CD14-positive monocyte (primary cell): Measurements from ENCODE around the gene APOBEC4. TPM values are rescaled to one million over a fixed set of nuclear protein-coding genes. Genes with fewer than 3 reads are reported as not detected.
"Not testable (repeated sequence)": the region's sequence is repeated elsewhere in the genome, so short reads cannot be mapped to it uniquely, and the experiment has no call there.

Experiments used
- DNase-seq, 3 donors: peaks; one replicate each; pipeline ENCODE4 v3.0.0-alpha.2; 2011 to 2022
- H2AFZ ChIP-seq: 2 replicates; pipeline ENCODE4 v1.6.0; 2012; ENCODE audit warnings: mild to moderate bottlenecking, low read depth, low read length, inconsistent platforms; ENCODE audit not compliant: insufficient read depth, poor library complexity, severe bottlenecking
- H3K27ac ChIP-seq, 2 donors: 1 replicate in 1 of 2; 2 replicates in 1 of 2; pipeline ENCODE4 v1.5.1; 2012 to 2013; ENCODE audit warnings: low read length in 2 of 2, control low read depth in 1 of 2, inconsistent platforms in 1 of 2, low read depth in 1 of 2, mild to moderate bottlenecking in 1 of 2
- H3K27me3 ChIP-seq, 2 donors: one replicate each; pipeline versions ENCODE4 v1.6.0 to v1.6.1; 2011 to 2013; ENCODE audit warnings: low read length in 2 of 2; ENCODE audit not compliant: control insufficient read depth in 2 of 2, insufficient read depth in 2 of 2
- H3K36me3 ChIP-seq, 2 donors: replicated peaks in 1 of 2; 1 replicate in 1 of 2; 2 replicates in 1 of 2; pipeline versions ENCODE4 v1.5.1 to v1.6.1; 2012 to 2013; ENCODE audit warnings: low read length in 2 of 2, control low read depth in 1 of 2, inconsistent platforms in 1 of 2, mild to moderate bottlenecking in 1 of 2; ENCODE audit not compliant: insufficient read depth in 2 of 2, control insufficient read depth in 1 of 2
- H3K4me1 ChIP-seq, 2 donors: 1 replicate in 1 of 2; 2 replicates in 1 of 2; pipeline versions ENCODE4 v1.5.1 to v1.6.1; 2012 to 2013; ENCODE audit warnings: low read length in 2 of 2, control low read depth in 1 of 2, inconsistent platforms in 1 of 2, mild to moderate bottlenecking in 1 of 2, moderate library complexity in 1 of 2; ENCODE audit not compliant: insufficient read depth in 2 of 2, control insufficient read depth in 1 of 2
- H3K4me2 ChIP-seq: replicated peaks from 2 replicates; pipeline ENCODE3; 2012; ENCODE audit warnings: low read length, moderate library complexity, mild to moderate bottlenecking; ENCODE audit not compliant: poor library complexity, severe bottlenecking; ENCODE audit errors: extremely low read depth
- H3K4me3 ChIP-seq, 3 experiments: fragments of 200-600 bp in 1 of 3; sonication (generic) in 1 of 3; replicated peaks in 1 of 3; 1 replicate in 2 of 3; 2 replicates in 1 of 3; pipeline ENCODE4 v1.5.1; 2011 to 2013; ENCODE audit warnings: low read length in 3 of 3, mild to moderate bottlenecking in 3 of 3, control low read depth in 2 of 3, low read depth in 2 of 3, inconsistent platforms in 1 of 3, moderate library complexity in 1 of 3
- H3K79me2 ChIP-seq: 2 replicates; pipeline ENCODE4 v1.6.0; 2012; ENCODE audit warnings: mild to moderate bottlenecking, control low read depth, inconsistent platforms, low read length, moderate library complexity; ENCODE audit not compliant: insufficient read depth
- H3K9ac ChIP-seq: 2 replicates; pipeline ENCODE4 v1.6.0; 2017; ENCODE audit warnings: low read length, mild to moderate bottlenecking; ENCODE audit not compliant: insufficient read depth, poor library complexity, severe bottlenecking
- H3K9me3 ChIP-seq, 2 donors: replicated peaks in 1 of 2; 1 replicate in 1 of 2; 2 replicates in 1 of 2; pipeline versions ENCODE4 v1.5.1 to v1.6.1; 2012 to 2013; ENCODE audit warnings: low read length in 2 of 2, control low read depth in 1 of 2; ENCODE audit not compliant: control insufficient read depth in 1 of 2, insufficient read depth in 1 of 2
- H4K20me1 ChIP-seq: 2 replicates; pipeline ENCODE4 v1.6.0; 2012; ENCODE audit warnings: mild to moderate bottlenecking, low read length, control low read depth, moderate library complexity; ENCODE audit not compliant: insufficient read depth
- H3K27ac Mint-ChIP-seq, 7 donors: one replicate each; pipeline ENCODE4 v1.8.0; 2020; ENCODE audit warnings: mild to moderate bottlenecking in 7 of 7, mixed read lengths in 7 of 7, moderate library complexity in 6 of 7, inconsistent platforms in 2 of 7
- H3K27me3 Mint-ChIP-seq, 3 donors: one replicate each; pipeline ENCODE4 v1.8.0; 2021 to 2022; ENCODE audit warnings: low read depth in 3 of 3, mild to moderate bottlenecking in 3 of 3, mixed read lengths in 3 of 3, moderate library complexity in 3 of 3, inconsistent platforms in 1 of 3
- H3K36me3 Mint-ChIP-seq, 2 donors: one replicate each; pipeline ENCODE4 v1.8.0; 2020; ENCODE audit warnings: mixed read lengths in 2 of 2, inconsistent platforms in 1 of 2, mild to moderate bottlenecking in 1 of 2
- H3K4me1 Mint-ChIP-seq: one replicate; pipeline ENCODE4 v1.8.0; 2020; ENCODE audit warnings: mild to moderate bottlenecking, mixed read lengths
- H3K4me3 Mint-ChIP-seq, 2 donors: one replicate each; pipeline ENCODE4 v1.8.0; 2020; ENCODE audit warnings: mild to moderate bottlenecking in 2 of 2, mixed read lengths in 2 of 2, moderate library complexity in 1 of 2
- H3K9me3 Mint-ChIP-seq, 7 donors: one replicate each; pipeline ENCODE4 v1.8.0; 2020 to 2022; ENCODE audit warnings: mixed read lengths in 7 of 7, mild to moderate bottlenecking in 6 of 7, moderate library complexity in 6 of 7, inconsistent platforms in 2 of 7
- CTCF ChIP-seq: fragments of 200-600 bp; IDR thresholded peaks from one replicate; pipeline ENCODE4 v1.8.0; 2022; ENCODE audit warnings: antibody characterized with exemption, mild to moderate bottlenecking
- WGBS: methylation state at CpG from one replicate; pipeline ENCODE4 v1.1.5; 2013; ENCODE audit warnings: missing lambda C conversion rate; ENCODE audit not compliant: insufficient coverage; 5-methylcytosine and 5-hydroxymethylcytosine counted together
- intact Hi-C, 2 donors: fragments of 100-400 bp; cut with micrococcal nuclease; formaldehyde crosslinking; loops; one replicate each; pipeline versions ENCODE4 v1.15.0 to v1.15.1; 2023
- polyA plus RNA-seq, 3 donors: library from polyadenylated mRNA; depleted of rRNA in 1 of 3; unstranded in 2 of 3; stranded (reverse) in 1 of 3; fragments of 300-500 nt in 2 of 3; fragments of >200 nt in 1 of 3; fragmentation: Illumina TruSeq in 2 of 3; gene quantifications; 1 replicate in 2 of 3; 2 replicates in 1 of 3; pipeline ENCODE4 v1.2.3, GENCODE V29; 2012 to 2021

APOBEC4 gene
- polyA plus RNA-seq, 3 donors, result not detected

GRCh38 chr1:183620311-183620710, 32.8 kb downstream of the APOBEC4 start:
- Histone ChIP-seq H3K36me3 (peaks cover 9 to 14% of the 10 kb centered on the region in 2 donors), H3K4me3 (no peak overlapping the region), H3K9ac (no peak overlapping the region), H3K27ac (no peak overlapping the region), H3K9me3 (no peaks in the 10 kb centered on the region), H3K4me2 (no peak overlapping the region), H3K27me3 (no peaks in the 10 kb centered on the region), H2AFZ (no peak overlapping the region), H3K4me1 (peaks cover 21 to 31% of the 10 kb centered on the region in 2 donors), H3K79me2 (peaks cover 5% of the 10 kb centered on the region), H4K20me1 (peaks cover 16% of the 10 kb centered on the region)
- DNase-seq, result no peak
- Mint-ChIP-seq H3K36me3 (peaks cover 16 to 26% of the 10 kb centered on the region in 2 donors), H3K27me3 (peaks cover 0 to 2% (median 1%) of the 10 kb centered on the region in 3 donors), H3K4me3 (no peak overlapping the region), H3K9me3 (no peaks in the 10 kb centered on the region), H3K27ac (no peak overlapping the region), H3K4me1 (peaks cover 33% of the 10 kb centered on the region)
- no CpG with 5 or more reads among the region's 2 CpGs for WGBS
- no peak for TF ChIP-seq CTCF
- intact Hi-C loops, result loop anchor here in 1 of 2 donors (5.0 kb wide), 1 partner anchor 53 kb away; no protein-coding TSS in a partner anchor

GRCh38 chr1:183619781-183620180, 33.3 kb downstream of the APOBEC4 start:
- H3K4me1 Mint-ChIP-seq, result peaks cover 39% of the 10 kb centered on the region

GRCh38 chr1:183618202-183618601, 34.9 kb downstream of the APOBEC4 start:
- H3K27ac Mint-ChIP-seq, H3K27ac ChIP-seq, H3K4me3 ChIP-seq, H3K4me3 Mint-ChIP-seq, H3K27me3 Mint-ChIP-seq, H3K79me2 ChIP-seq, H3K9me3 Mint-ChIP-seq, H2AFZ ChIP-seq, intact Hi-C loops, H3K36me3 ChIP-seq, DNase-seq, H3K9ac ChIP-seq, H3K27me3 ChIP-seq, H3K4me2 ChIP-seq, H4K20me1 ChIP-seq, H3K9me3 ChIP-seq, H3K36me3 Mint-ChIP-seq: not testable (repeated sequence)
- H3K4me1 Mint-ChIP-seq, result peaks cover 36% of the 10 kb centered on the region
- WGBS, result 80% methylated on average over 2 of the region's 5 CpGs
- H3K4me1 ChIP-seq, result peaks cover 21 to 28% of the 10 kb centered on the region in 2 donors

More at GRCh38 chr1:183619781-183620180, 33.3 kb downstream of the APOBEC4 start:
- Histone ChIP-seq H3K4me2 (no peak overlapping the region), H3K36me3 (peaks cover 4 to 8% of the 10 kb centered on the region in 2 donors), H3K9ac (no peak overlapping the region), H4K20me1 (peaks cover 11% of the 10 kb centered on the region), H3K4me1 (peaks cover 21 to 31% of the 10 kb centered on the region in 2 donors), H2AFZ (no peak overlapping the region), H3K27ac (no peak overlapping the region), H3K4me3 (no peak overlapping the region), H3K27me3 (no peaks in the 10 kb centered on the region), H3K79me2 (no peaks in the 10 kb centered on the region), H3K9me3 (no peaks in the 10 kb centered on the region)
- Mint-ChIP-seq H3K9me3 (no peaks in the 10 kb centered on the region), H3K36me3 (peaks cover 11 to 21% of the 10 kb centered on the region in 2 donors), H3K27ac (no peak overlapping the region), H3K27me3 (peaks cover 0 to 2% (median 1%) of the 10 kb centered on the region in 3 donors), H3K4me3 (no peak overlapping the region)
- no CpG with 5 or more reads among the region's 1 CpG for WGBS
- TF ChIP-seq CTCF, result no peak
- intact Hi-C loops, result loop anchor here in 1 of 2 donors (5.0 kb wide), 1 partner anchor 52 kb away; no protein-coding TSS in a partner anchor
- no peak for DNase-seq
